ENCODE data around the gene OR2W3.

DNA sequence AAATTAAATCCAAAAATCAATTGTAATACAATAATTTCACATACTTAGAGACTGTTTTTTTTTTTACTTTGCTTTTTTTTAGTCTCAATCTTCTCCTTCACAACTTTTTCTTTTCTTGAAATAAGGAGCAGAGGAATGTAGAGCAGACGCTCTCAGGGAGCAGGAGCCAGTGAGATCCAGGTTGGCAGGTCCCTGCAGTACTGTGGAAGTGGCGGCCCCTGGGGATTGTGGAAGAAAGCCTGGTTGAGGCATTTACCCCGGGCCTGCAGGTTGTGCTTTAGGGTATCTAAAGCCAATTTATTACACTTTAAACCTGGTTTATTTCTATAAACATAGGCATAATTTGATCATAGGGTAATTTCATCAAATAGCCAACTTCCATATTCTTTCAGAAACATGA is 28.6 kb downstream of the OR2W3 start:
- TF ChIP-seq POLR2A (IDR thresholded peaks at IDR 0.05) = no peak
- TF ChIP-seq, protein P1, sequence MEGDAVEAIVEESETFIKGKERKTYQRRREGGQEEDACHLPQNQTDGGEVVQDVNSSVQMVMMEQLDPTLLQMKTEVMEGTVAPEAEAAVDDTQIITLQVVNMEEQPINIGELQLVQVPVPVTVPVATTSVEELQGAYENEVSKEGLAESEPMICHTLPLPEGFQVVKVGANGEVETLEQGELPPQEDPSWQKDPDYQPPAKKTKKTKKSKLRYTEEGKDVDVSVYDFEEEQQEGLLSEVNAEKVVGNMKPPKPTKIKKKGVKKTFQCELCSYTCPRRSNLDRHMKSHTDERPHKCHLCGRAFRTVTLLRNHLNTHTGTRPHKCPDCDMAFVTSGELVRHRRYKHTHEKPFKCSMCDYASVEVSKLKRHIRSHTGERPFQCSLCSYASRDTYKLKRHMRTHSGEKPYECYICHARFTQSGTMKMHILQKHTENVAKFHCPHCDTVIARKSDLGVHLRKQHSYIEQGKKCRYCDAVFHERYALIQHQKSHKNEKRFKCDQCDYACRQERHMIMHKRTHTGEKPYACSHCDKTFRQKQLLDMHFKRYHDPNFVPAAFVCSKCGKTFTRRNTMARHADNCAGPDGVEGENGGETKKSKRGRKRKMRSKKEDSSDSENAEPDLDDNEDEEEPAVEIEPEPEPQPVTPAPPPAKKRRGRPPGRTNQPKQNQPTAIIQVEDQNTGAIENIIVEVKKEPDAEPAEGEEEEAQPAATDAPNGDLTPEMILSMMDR (IDR thresholded peaks at IDR 0.05) = no peak
